Stimulated activated memory B cell treated with anti-CD40 and anti-IgM and Interleukin-4, amounts not matched to agents 10 μg/mL and 1 μg/mL and 100 μg/mL, for 72 hours (primary cell): Measurements from ENCODE around the gene DCC.

Experiments used
- ATAC-seq: fragments of 150-1000 bp; cut with Tn5 transposase; 2 replicates; pipeline ENCODE4 v1.10.0; 2021
- H3K27ac Mint-ChIP-seq: one replicate; pipeline ENCODE4 v1.8.0; 2022; ENCODE audit warnings: mild to moderate bottlenecking, mixed read lengths
- H3K27me3 Mint-ChIP-seq: one replicate; pipeline ENCODE4 v1.8.0; 2022; ENCODE audit warnings: mixed read lengths
- H3K36me3 Mint-ChIP-seq: one replicate; pipeline ENCODE4 v1.8.0; 2022; ENCODE audit warnings: mixed read lengths
- H3K4me1 Mint-ChIP-seq: one replicate; pipeline ENCODE4 v1.8.0; 2022; ENCODE audit warnings: mixed read lengths
- H3K4me3 Mint-ChIP-seq: one replicate; pipeline ENCODE4 v1.8.0; 2022; ENCODE audit warnings: mild to moderate bottlenecking, moderate library complexity, mixed read lengths
- H3K9me3 Mint-ChIP-seq: one replicate; pipeline ENCODE4 v1.8.0; 2022; ENCODE audit warnings: mixed read lengths

Gene DCC

DNA sequence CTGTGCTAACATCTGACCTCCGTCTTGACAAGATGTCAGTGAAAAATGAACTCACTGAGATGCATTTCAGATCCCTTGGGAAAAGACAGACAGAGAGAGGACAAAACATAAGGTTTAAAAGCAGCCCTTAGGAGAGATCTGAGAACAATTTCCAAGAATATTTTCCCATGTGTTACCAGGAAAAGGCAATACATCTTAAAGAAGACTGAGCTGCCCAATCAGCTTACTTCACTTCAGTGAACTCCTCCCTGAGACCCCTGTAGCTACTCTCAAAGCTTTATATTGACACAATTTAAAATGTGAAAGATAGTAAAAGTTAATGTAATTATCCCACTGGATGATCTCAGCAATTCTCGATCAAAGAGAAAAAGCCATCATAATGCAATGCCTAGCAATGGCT, 505.0 kb downstream of the DCC start:
- Mint-ChIP-seq H3K4me3 (no peak overlapping the region), H3K9me3 (no peaks in the 10 kb centered on the region), H3K36me3 (no peaks in the 10 kb centered on the region), H3K27me3 (no peaks in the 10 kb centered on the region), H3K27ac (no peak overlapping the region), H3K4me1 (no peaks in the 10 kb centered on the region)
- ATAC-seq: no peak

DNA sequence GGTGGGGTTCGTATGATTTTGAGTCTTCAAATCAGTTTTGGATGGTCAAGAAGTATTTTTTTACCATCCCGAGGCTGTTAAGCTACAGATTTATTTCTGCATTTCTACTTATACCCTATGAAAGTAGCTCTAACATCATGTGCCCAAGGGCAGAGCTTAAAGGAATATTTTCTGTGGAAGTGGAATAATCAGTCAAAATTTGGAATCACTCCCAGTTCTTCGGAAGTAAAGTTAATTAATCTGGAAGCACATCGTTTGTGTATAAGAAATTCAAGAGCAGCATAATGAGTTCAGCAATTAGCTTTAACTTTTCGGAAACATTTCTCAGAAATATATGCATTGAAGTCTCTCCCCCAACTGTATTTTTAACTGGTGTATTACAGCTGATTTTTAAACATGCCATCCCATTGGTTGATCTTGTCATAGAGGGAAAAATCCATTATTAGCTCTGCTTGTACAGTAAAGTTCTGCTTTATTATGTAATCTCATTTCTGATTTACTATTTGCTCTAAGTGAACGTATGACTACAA, 510.1 kb downstream of the DCC start:
- Mint-ChIP-seq H3K27me3 (no peaks in the 10 kb centered on the region), H3K9me3 (no peaks in the 10 kb centered on the region), H3K4me3 (no peak overlapping the region), H3K36me3 (no peaks in the 10 kb centered on the region), H3K4me1 (no peaks in the 10 kb centered on the region), H3K27ac (no peak overlapping the region)
- no peak for ATAC-seq

DNA sequence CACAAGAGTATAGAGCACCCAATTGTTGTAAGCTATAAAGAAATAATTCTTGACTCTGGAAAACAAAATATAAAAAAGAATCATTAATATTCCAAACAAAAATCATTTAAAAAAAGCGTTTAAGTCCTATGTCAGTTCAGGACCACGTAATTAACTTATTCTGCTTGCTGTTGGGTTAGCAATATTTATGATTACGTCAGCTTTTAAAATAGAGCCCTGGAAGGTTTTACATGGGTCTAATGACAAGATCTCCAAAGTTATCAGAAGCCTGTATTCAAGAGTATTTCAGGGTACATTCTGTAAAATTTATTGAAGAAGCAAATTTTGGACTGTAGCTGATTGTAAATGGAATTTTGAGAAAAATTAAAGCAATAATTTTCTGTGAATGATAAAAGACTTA, 521.6 kb downstream of the DCC start:
- no peak overlapping the region for H3K4me3 Mint-ChIP-seq
- H3K27ac Mint-ChIP-seq: no peak overlapping the region
- ATAC-seq: no peak
- H3K9me3 Mint-ChIP-seq: peaks cover 2% of the 10 kb centered on the region
- H3K36me3 Mint-ChIP-seq: no peaks in the 10 kb centered on the region
- no peaks in the 10 kb centered on the region for H3K27me3 Mint-ChIP-seq
- no peaks in the 10 kb centered on the region for H3K4me1 Mint-ChIP-seq

DNA sequence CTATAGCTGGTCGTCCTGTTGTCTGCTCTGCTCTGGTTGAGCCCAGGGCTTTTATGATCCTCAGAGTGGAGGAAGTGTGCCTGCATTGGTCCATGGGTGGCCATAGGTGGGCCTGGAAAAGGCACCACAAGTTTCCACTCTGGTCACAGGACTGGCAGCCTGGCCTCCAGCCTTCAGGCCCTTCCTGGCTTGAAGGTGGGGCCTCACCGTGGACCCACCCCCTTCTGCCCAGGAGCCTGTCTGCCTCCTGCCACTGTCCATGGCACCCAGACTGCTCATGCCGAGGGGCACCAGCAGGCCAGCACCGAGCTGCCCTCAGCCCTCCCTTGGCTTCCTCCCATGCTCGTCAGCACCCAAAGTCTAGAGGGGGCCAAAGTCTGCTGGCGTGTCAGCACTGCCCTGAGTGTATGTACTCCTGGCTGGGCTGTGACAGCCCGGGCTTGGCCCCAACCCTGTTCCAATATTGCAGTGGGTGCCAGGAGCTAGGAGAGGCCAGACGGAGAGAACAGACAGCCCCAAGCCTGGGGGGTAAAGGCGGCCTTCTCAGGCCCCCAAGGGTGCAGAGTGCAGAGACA, 529.4 kb downstream of the DCC start:
- Mint-ChIP-seq H3K36me3 (no peaks in the 10 kb centered on the region), H3K4me3 (no peak overlapping the region), H3K9me3 (peaks cover 5% of the 10 kb centered on the region), H3K27me3 (no peaks in the 10 kb centered on the region), H3K4me1 (no peaks in the 10 kb centered on the region), H3K27ac (no peak overlapping the region)
- ATAC-seq: no peak

DNA sequence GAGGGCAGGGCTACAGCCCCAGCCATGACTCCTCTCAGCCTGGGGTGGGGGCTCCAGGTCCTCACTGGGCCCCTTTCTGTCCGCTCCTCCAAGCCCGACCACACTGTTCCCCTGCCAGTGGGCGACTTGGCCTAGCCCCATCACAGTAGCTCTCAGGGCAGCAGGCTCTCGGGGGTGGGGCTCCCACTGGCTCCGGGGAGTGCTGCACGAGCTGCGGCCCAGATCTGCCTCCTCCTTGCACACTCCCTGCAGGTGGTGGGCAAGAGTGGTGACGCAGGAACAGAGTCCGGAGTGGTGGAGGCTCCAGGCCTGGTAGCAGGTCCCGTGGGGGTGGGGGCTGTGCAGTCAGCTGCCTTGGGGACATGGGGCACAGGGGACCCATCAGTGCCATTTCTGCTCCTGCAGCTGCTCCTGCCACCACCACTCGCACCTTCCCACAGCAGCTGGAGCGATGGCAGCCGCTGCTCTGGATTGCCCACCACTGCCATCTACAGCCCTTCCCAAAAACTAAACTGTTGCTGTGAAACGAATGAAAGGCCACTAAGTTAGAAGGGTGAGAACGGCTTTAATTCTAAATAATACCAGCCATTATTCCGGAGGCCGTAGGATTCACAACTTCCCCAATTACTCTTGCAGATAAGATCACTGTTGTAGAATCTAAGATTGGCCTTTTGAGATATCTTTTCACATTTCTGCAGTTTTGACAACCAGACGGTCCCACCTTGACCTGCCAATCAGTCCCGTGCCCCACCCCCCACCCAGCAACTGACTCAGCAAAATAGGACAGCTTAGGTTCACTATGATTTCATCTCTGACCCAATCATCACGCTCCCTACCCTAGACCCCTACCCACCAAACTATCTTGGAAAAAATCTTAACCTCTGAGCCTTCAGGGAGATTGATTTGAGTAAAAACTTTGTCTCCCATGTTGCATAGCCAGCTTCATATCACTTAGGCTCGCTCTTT, 530.2 kb downstream of the DCC start:
- ATAC-seq: no peak
- no peak overlapping the region for H3K4me3 Mint-ChIP-seq
- H3K27me3 Mint-ChIP-seq: no peaks in the 10 kb centered on the region
- H3K27ac Mint-ChIP-seq: no peak overlapping the region
- no peaks in the 10 kb centered on the region for H3K36me3 Mint-ChIP-seq
- H3K4me1 Mint-ChIP-seq: no peaks in the 10 kb centered on the region
- H3K9me3 Mint-ChIP-seq: peaks cover 5% of the 10 kb centered on the region

DNA sequence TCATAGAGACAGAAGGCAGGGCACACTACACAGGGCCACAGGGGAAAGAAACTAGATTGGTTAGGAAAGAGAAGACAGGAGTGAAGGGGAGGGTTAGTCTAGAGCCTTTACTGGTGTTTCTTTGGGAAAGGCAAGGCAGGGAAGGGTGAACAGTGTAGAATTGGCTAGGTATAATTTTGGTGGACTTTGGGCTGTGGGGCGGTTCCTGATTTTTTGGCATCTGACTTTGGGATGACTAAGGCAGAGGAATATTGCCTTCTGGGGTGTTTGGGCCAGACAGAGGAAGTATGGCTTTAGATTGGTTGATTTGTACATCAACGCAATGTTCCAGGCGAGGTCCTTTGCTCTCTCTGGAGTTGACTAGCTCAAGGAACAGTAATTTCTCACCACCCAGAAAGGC, 534.8 kb downstream of the DCC start:
- Mint-ChIP-seq H3K36me3 (no peaks in the 10 kb centered on the region), H3K27ac (no peak overlapping the region), H3K27me3 (no peaks in the 10 kb centered on the region), H3K4me3 (no peak overlapping the region), H3K9me3 (peaks cover 4% of the 10 kb centered on the region), H3K4me1 (no peaks in the 10 kb centered on the region)
- no peak for ATAC-seq

DNA sequence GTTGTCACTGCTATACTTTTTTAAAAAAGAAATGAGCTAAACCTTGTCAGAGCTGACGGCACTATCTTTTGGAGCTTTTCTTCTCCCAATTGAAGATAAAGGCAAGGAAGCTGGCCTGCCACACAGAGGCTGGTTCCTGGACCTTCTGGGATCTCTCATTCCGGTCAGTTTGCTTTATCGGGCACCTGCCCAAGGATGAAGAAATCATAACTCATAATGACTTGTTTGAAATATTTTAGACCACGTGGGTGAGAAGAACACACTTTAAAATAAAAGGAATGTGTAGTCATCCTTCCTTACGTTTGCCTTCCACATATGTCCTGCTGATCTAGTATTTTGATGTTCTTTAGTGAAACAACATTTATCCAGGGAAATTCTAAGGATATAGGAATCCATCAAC, 535.7 kb downstream of the DCC start:
- H3K36me3 Mint-ChIP-seq: no peaks in the 10 kb centered on the region
- no peaks in the 10 kb centered on the region for H3K4me1 Mint-ChIP-seq
- ATAC-seq: no peak
- H3K9me3 Mint-ChIP-seq: peaks cover 7% of the 10 kb centered on the region
- no peak overlapping the region for H3K27ac Mint-ChIP-seq
- no peaks in the 10 kb centered on the region for H3K27me3 Mint-ChIP-seq
- no peak overlapping the region for H3K4me3 Mint-ChIP-seq

DNA sequence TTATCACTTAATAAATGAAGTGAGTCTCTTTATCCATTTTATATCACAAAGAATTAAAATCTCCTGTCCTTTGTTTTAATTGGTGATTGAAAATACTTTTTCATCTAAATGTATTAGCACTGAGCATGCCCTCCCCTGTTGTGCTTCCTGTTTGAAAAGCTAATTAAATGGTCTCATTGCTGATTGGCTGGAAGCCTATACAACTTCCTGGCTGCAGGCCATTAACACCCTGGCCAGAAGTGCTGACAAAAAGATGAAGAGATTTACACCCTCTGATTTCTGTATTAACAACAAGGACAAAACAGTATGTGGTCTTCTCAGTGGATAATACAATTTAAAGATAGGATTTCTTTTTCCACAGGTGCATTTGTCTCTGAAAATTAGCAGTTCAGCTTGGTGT, 548.0 kb downstream of the DCC start:
- H3K4me1 Mint-ChIP-seq: no peaks in the 10 kb centered on the region
- no peak for ATAC-seq
- no peaks in the 10 kb centered on the region for H3K27me3 Mint-ChIP-seq
- no peaks in the 10 kb centered on the region for H3K36me3 Mint-ChIP-seq
- H3K27ac Mint-ChIP-seq: no peak overlapping the region
- H3K4me3 Mint-ChIP-seq: no peak overlapping the region
- H3K9me3 Mint-ChIP-seq: peaks cover 9% of the 10 kb centered on the region

DNA sequence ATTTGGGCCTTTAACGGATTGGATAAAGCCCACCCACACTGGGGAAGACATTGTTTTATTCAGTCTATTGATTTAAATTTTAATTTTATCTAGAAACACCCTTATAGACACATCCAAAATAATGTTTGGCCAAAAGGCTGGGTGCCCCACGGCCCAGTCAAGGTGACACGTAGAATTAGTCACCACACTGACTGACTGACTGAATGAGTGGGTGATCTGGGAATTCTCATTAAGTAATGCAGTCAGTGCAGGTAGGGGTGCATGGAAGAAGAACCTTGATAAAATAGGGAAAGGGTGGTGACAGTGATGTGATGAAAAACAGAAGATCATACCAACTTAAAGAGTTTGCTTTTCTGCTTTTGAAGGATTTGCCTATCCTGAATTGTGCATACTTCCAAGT, 554.8 kb downstream of the DCC start:
- H3K27ac Mint-ChIP-seq: no peak overlapping the region
- H3K36me3 Mint-ChIP-seq: no peaks in the 10 kb centered on the region
- H3K4me3 Mint-ChIP-seq: no peak overlapping the region
- no peak for ATAC-seq
- no peaks in the 10 kb centered on the region for H3K9me3 Mint-ChIP-seq
- H3K4me1 Mint-ChIP-seq: no peaks in the 10 kb centered on the region
- H3K27me3 Mint-ChIP-seq: no peaks in the 10 kb centered on the region

DNA sequence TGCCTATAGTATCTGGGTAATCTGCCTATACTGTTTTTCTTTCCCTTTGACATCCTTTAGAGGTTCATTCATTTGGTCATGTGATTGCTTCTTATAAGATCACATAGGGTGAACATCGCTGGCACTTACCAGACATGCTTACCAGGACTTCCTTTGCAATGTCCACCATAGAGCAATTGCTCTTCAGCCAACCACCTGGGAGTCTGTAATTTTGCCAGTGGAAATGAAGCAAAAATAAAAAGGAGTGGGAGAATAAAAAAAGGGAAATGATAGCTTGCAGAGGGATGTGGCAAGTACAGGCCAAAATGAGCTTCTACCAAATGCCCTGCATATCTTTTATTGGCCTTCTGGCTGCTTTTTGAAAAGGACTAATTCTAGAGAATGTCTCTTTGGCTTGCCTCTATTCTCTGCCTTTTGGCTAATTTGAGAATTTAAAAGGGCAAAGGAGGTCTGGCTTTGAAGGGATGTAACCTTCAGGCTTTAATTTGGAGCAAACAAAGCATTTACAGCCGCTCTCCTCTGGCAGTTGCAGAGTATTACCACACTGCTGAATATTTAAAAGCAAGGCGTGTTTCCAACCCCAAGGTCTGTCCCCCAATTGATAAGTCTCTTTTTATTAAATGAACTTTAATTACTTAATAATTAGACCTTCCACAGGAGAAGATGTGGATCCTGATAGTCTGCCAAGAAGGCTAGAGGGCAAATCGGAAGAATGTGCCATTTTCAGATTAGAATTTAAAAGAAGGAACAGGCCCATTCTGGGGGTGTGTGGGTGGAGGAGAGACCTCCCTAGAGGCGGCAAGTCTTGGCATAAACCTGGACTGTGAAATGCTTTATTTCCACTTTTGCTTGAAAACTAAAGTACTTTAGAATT, 557.9 kb downstream of the DCC start:
- no peak for ATAC-seq
- H3K27me3 Mint-ChIP-seq: no peaks in the 10 kb centered on the region
- no peaks in the 10 kb centered on the region for H3K9me3 Mint-ChIP-seq
- H3K36me3 Mint-ChIP-seq: no peaks in the 10 kb centered on the region
- no peak overlapping the region for H3K4me3 Mint-ChIP-seq
- H3K4me1 Mint-ChIP-seq: no peaks in the 10 kb centered on the region
- H3K27ac Mint-ChIP-seq: no peak overlapping the region

DNA sequence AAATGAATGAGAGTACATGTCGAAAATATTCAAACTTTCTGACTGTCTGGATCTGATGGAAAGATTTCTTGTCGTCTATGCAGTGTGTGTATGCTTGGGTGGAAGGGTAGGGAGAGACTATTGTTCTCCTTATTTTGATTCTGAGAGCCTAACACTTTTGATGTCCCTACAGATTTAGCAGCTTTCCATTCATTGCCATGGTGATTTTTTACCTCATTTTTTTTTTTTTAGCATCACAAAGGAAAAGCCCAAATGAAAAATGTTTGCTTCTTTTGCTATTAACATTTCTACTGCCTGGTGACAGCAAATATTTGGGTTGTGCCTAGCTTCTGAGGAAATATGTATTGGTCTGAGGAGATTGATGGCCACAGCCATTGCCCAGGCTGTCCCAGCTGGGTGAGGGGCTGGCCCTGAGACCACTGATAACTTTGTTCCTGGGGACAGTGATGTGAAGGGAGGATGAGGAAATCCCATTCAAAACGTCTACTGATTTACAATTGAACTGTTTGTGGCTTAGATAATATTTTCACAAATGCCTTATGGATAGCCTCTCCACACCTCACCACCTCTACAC, 558.6 kb downstream of the DCC start:
- no peak overlapping the region for H3K4me3 Mint-ChIP-seq
- no peaks in the 10 kb centered on the region for H3K36me3 Mint-ChIP-seq
- H3K4me1 Mint-ChIP-seq: no peaks in the 10 kb centered on the region
- H3K27me3 Mint-ChIP-seq: no peaks in the 10 kb centered on the region
- no peaks in the 10 kb centered on the region for H3K9me3 Mint-ChIP-seq
- no peak overlapping the region for H3K27ac Mint-ChIP-seq
- no peak for ATAC-seq

DNA sequence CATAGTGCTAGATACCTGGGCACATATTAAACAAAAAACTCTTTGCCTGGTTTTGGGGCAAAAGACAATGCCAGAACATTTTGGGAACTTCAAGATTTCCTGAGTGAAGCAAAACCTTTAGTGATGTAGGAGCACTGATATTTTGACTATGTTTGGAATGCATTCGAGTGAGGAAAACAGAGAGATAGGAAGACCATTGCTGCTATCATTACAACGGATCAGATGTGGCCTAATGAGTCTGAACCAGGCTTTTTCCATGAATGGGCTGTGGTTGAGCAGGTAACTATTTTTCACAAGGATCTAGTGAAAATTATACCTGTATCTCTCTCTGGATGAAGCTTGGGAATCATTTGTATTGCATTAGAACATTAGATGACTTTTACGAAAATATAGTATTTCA, 562.2 kb downstream of the DCC start:
- Mint-ChIP-seq H3K27me3 (no peaks in the 10 kb centered on the region), H3K9me3 (no peaks in the 10 kb centered on the region), H3K4me3 (no peak overlapping the region), H3K27ac (no peak overlapping the region), H3K36me3 (no peaks in the 10 kb centered on the region), H3K4me1 (no peaks in the 10 kb centered on the region)
- no peak for ATAC-seq

DNA sequence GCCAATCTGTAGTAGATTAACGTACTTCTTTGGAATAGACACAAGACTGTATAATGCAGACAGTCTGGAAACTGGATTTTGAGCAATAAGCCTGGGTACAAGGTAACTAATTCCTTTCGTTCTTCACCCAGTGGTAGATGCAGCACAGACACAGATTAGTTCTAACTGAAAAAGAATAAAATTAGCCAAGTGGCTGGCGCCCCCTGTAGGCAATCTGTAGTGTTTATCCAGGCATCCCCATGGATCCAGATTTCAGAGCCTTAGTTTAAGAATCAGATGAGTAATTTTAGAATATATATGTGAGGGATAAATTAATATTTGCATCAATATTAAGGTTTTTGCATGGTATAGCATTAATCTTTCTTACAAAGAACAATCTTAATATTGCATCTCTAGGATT, 563.9 kb downstream of the DCC start:
- Mint-ChIP-seq H3K27ac (no peak overlapping the region), H3K9me3 (no peaks in the 10 kb centered on the region), H3K36me3 (no peaks in the 10 kb centered on the region), H3K4me1 (no peaks in the 10 kb centered on the region), H3K27me3 (no peaks in the 10 kb centered on the region), H3K4me3 (no peak overlapping the region)
- ATAC-seq: no peak

DNA sequence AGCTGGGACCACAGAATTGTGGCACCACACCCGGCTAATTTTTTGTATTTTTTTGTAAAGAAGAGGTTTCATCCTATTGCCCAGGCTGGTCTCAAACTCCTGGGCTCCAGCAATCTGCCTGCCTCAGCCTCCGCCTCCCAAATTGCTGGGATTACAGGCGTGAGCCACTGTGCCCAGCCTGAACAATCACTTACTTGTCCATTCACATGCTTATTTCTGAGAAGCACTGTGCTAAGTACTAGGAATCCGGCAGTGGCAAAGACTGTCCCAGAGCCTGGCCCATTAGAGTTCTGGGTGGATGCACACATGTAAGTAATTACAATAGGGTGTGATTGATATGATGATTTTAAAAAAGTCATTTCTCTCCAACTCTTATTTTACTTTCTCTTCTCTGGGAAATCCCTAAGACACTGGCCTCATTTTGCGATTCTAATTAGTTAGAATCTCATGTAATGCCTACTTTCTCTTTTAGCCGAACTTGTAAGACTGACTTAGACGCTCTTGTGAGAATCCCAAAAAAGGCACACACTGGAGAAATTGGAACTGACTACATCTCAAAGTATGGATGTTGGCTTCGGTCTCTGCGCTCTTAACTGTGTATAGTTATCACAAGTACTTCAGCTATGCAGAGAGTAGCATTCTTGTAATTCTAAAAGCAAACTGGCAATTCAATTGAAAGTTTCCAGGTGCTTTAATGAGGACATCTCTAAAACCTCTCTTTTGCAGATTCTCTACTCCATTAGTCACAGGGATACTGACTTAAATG, 567.7 kb downstream of the DCC start:
- no peak overlapping the region for H3K27ac Mint-ChIP-seq
- ATAC-seq: no peak
- no peaks in the 10 kb centered on the region for H3K4me1 Mint-ChIP-seq
- H3K9me3 Mint-ChIP-seq: no peaks in the 10 kb centered on the region
- no peaks in the 10 kb centered on the region for H3K36me3 Mint-ChIP-seq
- no peak overlapping the region for H3K4me3 Mint-ChIP-seq
- no peaks in the 10 kb centered on the region for H3K27me3 Mint-ChIP-seq
